ENCODE data around the gene MRNIP.

MRNIP gene

GRCh38 chr5:179823937-179824744 is 34.5 kb downstream of the MRNIP start:
- Histone ChIP-seq H3K36me3 (ENCODE audit: control insufficient read depth, low read length) (peaks cover 61% of the 10 kb centered on the region), H3K9me2 (replicated peaks; ENCODE audit: control insufficient read depth, low read length) (no peaks in the 10 kb centered on the region), H3K27ac (ENCODE audit: low read depth, low read length) (no peak overlapping the region), H3K4me1 (ENCODE audit: control insufficient read depth, low read length) (peaks cover 26% of the 10 kb centered on the region), H3K9me3 (ENCODE audit: control insufficient read depth, insufficient read depth, low read length) (no peaks in the 10 kb centered on the region), H3K4me3 (ENCODE audit: low read length) (no peak overlapping the region), H3F3A (ENCODE audit: control insufficient read depth, insufficient read depth) (peaks cover 8% of the 10 kb centered on the region; the same call in 1 of the 2 replicates), H3K4me2 (ENCODE audit: low read length) (no peak overlapping the region), H3K79me2 (ENCODE audit: control insufficient read depth, low read length) (peaks cover 27% of the 10 kb centered on the region), H3K27me3 (ENCODE audit: control insufficient read depth, low read length) (no peaks in the 10 kb centered on the region), H4K20me1 (ENCODE audit: control insufficient read depth, insufficient read depth, low read depth, low read length) (peaks cover 12% of the 10 kb centered on the region; the same call in 1 of the 2 replicates)
- TF ChIP-seq CTCF (IDR thresholded peaks at IDR 0.05; ENCODE audit: low read depth, low read length, poor library complexity, severe bottlenecking) (no peak), EZH2phosphoT487 (IDR thresholded peaks at IDR 0.05; ENCODE audit: borderline replicate concordance, low read length) (no peak)

- peak overlapping the region; percentile 98 for H3K4me2 ChIP-seq (ENCODE audit: low read length)
- no peaks in the 10 kb centered on the region for H3K9me3 ChIP-seq (ENCODE audit: control insufficient read depth, insufficient read depth, low read length)
- no peak overlapping the region for H3K27ac ChIP-seq (ENCODE audit: low read depth, low read length)
- H3F3A ChIP-seq (ENCODE audit: control insufficient read depth, insufficient read depth): peaks cover 8% of the 10 kb centered on the region; the same call in 1 of the 2 replicates
- peaks cover 27% of the 10 kb centered on the region for H3K79me2 ChIP-seq (ENCODE audit: control insufficient read depth, low read length)
- H3K9me2 ChIP-seq (replicated peaks; ENCODE audit: control insufficient read depth, low read length): no peaks in the 10 kb centered on the region
- no peak for TF ChIP-seq CTCF (IDR thresholded peaks at IDR 0.05; ENCODE audit: low read depth, low read length, poor library complexity, severe bottlenecking)
- no peak for TF ChIP-seq EZH2phosphoT487 (IDR thresholded peaks at IDR 0.05; ENCODE audit: borderline replicate concordance, low read length)
- peaks cover 49% of the 10 kb centered on the region for H3K36me3 ChIP-seq (ENCODE audit: control insufficient read depth, low read length)
- peaks cover 37% of the 10 kb centered on the region for H3K4me1 ChIP-seq (ENCODE audit: control insufficient read depth, low read length)
- peaks cover 12% of the 10 kb centered on the region; the same call in 1 of the 2 replicates for H4K20me1 ChIP-seq (ENCODE audit: control insufficient read depth, insufficient read depth, low read depth, low read length)
- no peaks in the 10 kb centered on the region for H3K27me3 ChIP-seq (ENCODE audit: control insufficient read depth, low read length)
- peak overlapping the region; percentile 75; the same call in 1 of the 2 replicates for H3K4me3 ChIP-seq (ENCODE audit: low read length)
Observed at GRCh38 chr5:179822444-179822990, 36.1 kb downstream of the MRNIP start.

GRCh38 chr5:179822059-179822432 is 36.6 kb downstream of the MRNIP start:
- Histone ChIP-seq H3K27ac (ENCODE audit: low read depth, low read length) (no peak overlapping the region), H3K36me3 (ENCODE audit: control insufficient read depth, low read length) (peaks cover 46% of the 10 kb centered on the region), H4K20me1 (ENCODE audit: control insufficient read depth, insufficient read depth, low read depth, low read length) (peaks cover 12% of the 10 kb centered on the region; the same call in 1 of the 2 replicates), H3K4me2 (ENCODE audit: low read length) (peak overlapping the region; percentile 98), H3K9me2 (replicated peaks; ENCODE audit: control insufficient read depth, low read length) (no peaks in the 10 kb centered on the region), H3K79me2 (ENCODE audit: control insufficient read depth, low read length) (peaks cover 27% of the 10 kb centered on the region), H3K4me3 (ENCODE audit: low read length) (peak overlapping the region; percentile 75), H3F3A (ENCODE audit: control insufficient read depth, insufficient read depth) (peaks cover 8% of the 10 kb centered on the region; the same call in 1 of the 2 replicates), H3K9me3 (ENCODE audit: control insufficient read depth, insufficient read depth, low read length) (no peaks in the 10 kb centered on the region), H3K4me1 (ENCODE audit: control insufficient read depth, low read length) (peaks cover 37% of the 10 kb centered on the region), H3K27me3 (ENCODE audit: control insufficient read depth, low read length) (no peaks in the 10 kb centered on the region)
- TF ChIP-seq EZH2phosphoT487 (IDR thresholded peaks at IDR 0.05; ENCODE audit: borderline replicate concordance, low read length) (no peak), CTCF (IDR thresholded peaks at IDR 0.05; ENCODE audit: low read depth, low read length, poor library complexity, severe bottlenecking) (no peak)
